BJ (cell line): Measurements from ENCODE around the gene SLC35E2B. TPM values are rescaled to one million over a fixed set of nuclear protein-coding genes. Genes with fewer than 3 reads are reported as not detected.

ENCODE experiments used
- CTCF ChIA-PET: fragments of 350-600 bp; formaldehyde crosslinking; extraction: SDS; loops from one replicate; lab custom pipeline; 2021; ENCODE audit warnings: antibody characterized with exemption, inconsistent platforms; lab: Yijun Ruan, JAX
- POLR2A ChIA-PET: fragments of 300-600 bp; sonication (Branson Sonifier 250); formaldehyde crosslinking; extraction: SDS; loops from one replicate; lab custom pipeline; 2021; ENCODE audit warnings: antibody characterized with exemption; lab: Charles Lee
- DNase-seq: peaks from one replicate; pipeline ENCODE4 v3.0.0-alpha.2; 2011; ENCODE audit warnings: low read depth
- H3K27me3 ChIP-seq: 2 replicates; pipeline ENCODE4 v1.6.0; 2011; ENCODE audit warnings: low read length; ENCODE audit not compliant: control insufficient read depth, insufficient read depth
- H3K36me3 ChIP-seq: 2 replicates; pipeline ENCODE4 v1.5.1; 2011; ENCODE audit warnings: low read length; ENCODE audit not compliant: control insufficient read depth, insufficient read depth
- H3K4me3 ChIP-seq: 2 replicates; pipeline ENCODE4 v1.5.1; 2011; ENCODE audit warnings: low read depth, mild to moderate bottlenecking, control low read depth, low read length
- polyA plus RNA-seq: library from polyadenylated mRNA; depleted of rRNA; stranded (reverse); fragments of >200 nt; gene quantifications from 2 replicates; pipeline ENCODE4 v1.2.3, GENCODE V29; 2011
- TF ChIP-seq, protein P1 (sequence below): IDR thresholded peaks from 2 replicates; pipeline ENCODE4 v1.5.1; 2011; ENCODE audit warnings: low read depth, mild to moderate bottlenecking, control low read depth, inconsistent platforms, low read length, moderate library complexity; ENCODE audit not compliant: insufficient read depth

The SLC35E2B gene
- polyA plus RNA-seq, 1 experiment, result 15.8 TPM

DNA sequence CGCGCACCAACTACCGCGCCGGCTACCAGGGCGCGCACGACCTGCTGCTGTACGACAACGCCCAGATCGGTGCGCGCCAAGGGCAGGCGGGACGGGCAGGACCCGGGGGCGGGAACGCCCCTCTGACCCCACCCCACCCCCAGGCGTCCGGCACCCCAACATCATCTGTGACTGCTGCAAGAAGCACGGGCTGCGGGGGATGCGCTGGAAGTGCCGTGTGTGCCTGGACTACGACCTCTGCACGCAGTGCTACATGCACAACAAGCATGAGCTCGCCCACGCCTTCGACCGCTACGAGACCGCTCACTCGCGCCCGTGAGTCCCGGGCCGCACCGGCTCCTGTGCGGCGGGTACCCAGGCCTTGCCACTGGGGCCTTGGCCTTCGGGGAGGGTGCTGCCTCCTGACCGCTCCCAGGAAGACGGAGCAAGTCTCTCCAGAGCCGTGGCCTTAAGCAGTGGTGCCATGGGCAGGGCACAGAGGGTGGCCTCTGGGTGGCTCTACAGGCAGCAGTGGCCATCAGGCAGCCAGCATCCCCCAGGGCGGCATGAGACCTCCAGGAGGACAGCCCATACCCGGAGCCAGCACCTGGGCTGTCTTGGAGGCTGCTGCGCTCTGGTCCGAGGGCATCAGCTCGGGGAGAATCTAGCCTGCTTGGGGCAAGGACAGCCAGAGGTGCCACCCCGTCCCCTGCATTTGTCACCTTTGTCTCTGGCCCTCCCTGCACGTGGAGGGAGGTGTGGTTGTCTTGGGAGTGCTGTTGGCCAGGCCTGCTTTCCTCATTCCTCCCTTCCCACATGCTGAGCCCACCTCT, 68.8 kb downstream of the SLC35E2B start:
- Histone ChIP-seq H3K27me3 (no peaks in the 10 kb centered on the region), H3K36me3 (peaks cover 6% of the 10 kb centered on the region), H3K4me3 (no peak overlapping the region)
- CTCF ChIA-PET, result no interaction called here
- TF ChIP-seq, protein P1, sequence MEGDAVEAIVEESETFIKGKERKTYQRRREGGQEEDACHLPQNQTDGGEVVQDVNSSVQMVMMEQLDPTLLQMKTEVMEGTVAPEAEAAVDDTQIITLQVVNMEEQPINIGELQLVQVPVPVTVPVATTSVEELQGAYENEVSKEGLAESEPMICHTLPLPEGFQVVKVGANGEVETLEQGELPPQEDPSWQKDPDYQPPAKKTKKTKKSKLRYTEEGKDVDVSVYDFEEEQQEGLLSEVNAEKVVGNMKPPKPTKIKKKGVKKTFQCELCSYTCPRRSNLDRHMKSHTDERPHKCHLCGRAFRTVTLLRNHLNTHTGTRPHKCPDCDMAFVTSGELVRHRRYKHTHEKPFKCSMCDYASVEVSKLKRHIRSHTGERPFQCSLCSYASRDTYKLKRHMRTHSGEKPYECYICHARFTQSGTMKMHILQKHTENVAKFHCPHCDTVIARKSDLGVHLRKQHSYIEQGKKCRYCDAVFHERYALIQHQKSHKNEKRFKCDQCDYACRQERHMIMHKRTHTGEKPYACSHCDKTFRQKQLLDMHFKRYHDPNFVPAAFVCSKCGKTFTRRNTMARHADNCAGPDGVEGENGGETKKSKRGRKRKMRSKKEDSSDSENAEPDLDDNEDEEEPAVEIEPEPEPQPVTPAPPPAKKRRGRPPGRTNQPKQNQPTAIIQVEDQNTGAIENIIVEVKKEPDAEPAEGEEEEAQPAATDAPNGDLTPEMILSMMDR, result no peak
- DNase-seq, result no peak
- POLR2A ChIA-PET, result no interaction called here

DNA sequence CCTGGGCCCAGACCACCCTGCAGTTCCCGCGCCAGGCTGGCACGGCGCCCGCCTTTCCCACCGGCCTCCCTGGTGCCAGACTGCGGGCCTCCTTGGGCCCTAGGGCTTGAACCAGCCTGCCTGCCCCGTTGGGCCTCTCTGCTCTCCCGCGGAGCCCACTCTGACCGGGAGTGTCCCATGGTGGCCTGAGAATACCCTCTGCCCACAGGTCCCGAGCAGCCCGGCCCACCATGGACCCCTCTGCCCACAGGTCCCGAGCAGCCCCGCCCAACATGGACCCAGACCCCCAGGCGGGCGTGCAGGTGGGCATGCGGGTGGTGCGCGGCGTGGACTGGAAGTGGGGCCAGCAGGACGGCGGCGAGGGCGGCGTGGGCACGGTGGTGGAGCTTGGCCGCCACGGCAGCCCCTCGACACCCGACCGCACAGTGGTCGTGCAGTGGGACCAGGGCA, 69.4 kb downstream of the SLC35E2B start:
- Histone ChIP-seq H3K36me3 (peaks cover 7% of the 10 kb centered on the region), H3K27me3 (no peaks in the 10 kb centered on the region), H3K4me3 (no peak overlapping the region)
- TF ChIP-seq, protein P1, result no peak
- ChIA-PET POLR2A (no interaction called here), CTCF (no interaction called here)
- no peak for DNase-seq

- H3K36me3 ChIP-seq, result peaks cover 9% of the 10 kb centered on the region
- no peaks in the 10 kb centered on the region for H3K27me3 ChIP-seq
- ChIA-PET POLR2A (interaction anchor here (0.5 kb wide), 1 partner anchor 10 kb away, joined by 8 read pairs; no protein-coding TSS in a partner anchor), CTCF (no interaction called here)
- TF ChIP-seq, protein P1, result no peak
- no peak overlapping the region for H3K4me3 ChIP-seq
- no peak for DNase-seq
These were observed 69.9 kb downstream of the SLC35E2B start for GRCh38 chr1:1622788-1623094.

DNA sequence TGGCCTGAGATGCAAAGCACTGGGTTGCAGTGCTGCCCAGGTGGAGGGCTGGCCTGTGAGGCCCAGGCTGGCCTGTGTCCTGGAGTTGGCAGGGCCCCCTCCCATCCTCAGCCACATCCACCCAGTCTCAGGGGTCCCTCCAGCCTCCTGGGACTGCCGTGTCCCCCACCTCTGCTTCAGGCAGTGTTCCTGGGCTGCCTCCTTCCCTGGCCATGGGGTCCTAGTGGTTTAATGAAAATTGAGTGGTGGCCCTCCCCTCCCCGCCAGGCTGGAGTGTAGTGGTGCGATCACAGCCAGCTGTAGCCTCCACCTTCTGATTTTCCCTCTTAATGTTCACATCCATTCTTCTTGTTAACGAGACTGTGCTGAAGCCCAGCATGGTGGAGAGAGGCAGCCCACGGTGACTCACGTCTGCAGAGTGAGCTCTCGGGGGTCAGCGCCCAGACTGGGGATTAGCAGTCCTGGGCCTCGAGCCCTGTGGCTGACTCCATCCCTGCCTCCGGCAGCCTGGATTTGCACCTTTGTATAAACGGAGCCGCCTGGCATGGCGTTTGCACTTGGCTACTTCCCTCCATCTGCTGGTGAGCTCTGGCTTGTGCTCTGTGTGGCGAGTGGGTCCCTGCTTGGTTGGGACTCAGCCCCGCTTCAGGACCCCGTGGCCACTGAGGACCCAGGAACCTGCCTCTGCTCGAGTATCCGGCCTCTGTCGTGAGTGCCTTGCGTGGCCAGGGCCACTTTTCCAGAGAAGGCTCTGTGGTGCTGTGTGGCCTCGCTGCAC, 70.4 kb downstream of the SLC35E2B start:
- Histone ChIP-seq H3K4me3 (no peak overlapping the region), H3K27me3 (no peaks in the 10 kb centered on the region), H3K36me3 (peaks cover 13% of the 10 kb centered on the region)
- DNase-seq, result no peak
- ChIA-PET CTCF (no interaction called here), POLR2A (interaction anchor here (0.5 kb wide), 1 partner anchor 10 kb away, joined by 8 read pairs; no protein-coding TSS in a partner anchor)
- TF ChIP-seq, protein P1, result no peak

- POLR2A ChIA-PET, result no interaction called here
- H3K27me3 ChIP-seq, result no peaks in the 10 kb centered on the region
- CTCF ChIA-PET, result interaction anchor here (1.5 kb wide), 1 partner anchor 9 kb away, joined by 4 read pairs; no protein-coding TSS in a partner anchor
- H3K36me3 ChIP-seq, result peaks cover 13% of the 10 kb centered on the region
- no peak for DNase-seq
- no peak overlapping the region for H3K4me3 ChIP-seq
- TF ChIP-seq, protein P1, result no peak
These were observed 71.2 kb downstream of the SLC35E2B start for GRCh38 chr1:1621173-1622009.
